K562 (cell line): ENCODE results near the gene ABI3BP. TPM values are rescaled to one million over a fixed set of nuclear protein-coding genes. Genes with fewer than 3 reads are reported as not detected.

ENCODE experiments used
- ATAC-seq: fragments of 200-7000 bp; cut with Tn5 transposase; 3 replicates; pipeline ENCODE4 v1.9.1; 2020; ENCODE audit warnings: moderate library complexity
- BruUV-seq: library from RNA; stranded (reverse); fragments of 400-500 nt; replicated peaks from 2 replicates; lab custom pipeline; 2021; lab: Mats Ljungman, UMichigan
- CTCF ChIA-PET: fragments of 300-600 bp; formaldehyde crosslinking; extraction: SDS; loops from one replicate; lab custom pipeline; 2021; ENCODE audit warnings: low intra/inter-chr PET ratio; lab: Yijun Ruan, JAX
- POLR2A ChIA-PET: fragments of 300-600, 350-650 bp; sonication (Branson Sonifier 250); formaldehyde crosslinking; extraction: SDS; loops from one replicate; lab custom pipeline; 2021; ENCODE audit warnings: antibody characterized with exemption, inconsistent platforms; lab: Yijun Ruan, JAX
- DNase-seq, 4 experiments: peaks; one replicate each; pipeline versions ENCODE4 v3.0.0 to v3.0.0-alpha.2; 2011 to 2018; ENCODE audit warnings: low spot score in 3 of 4, mixed read lengths in 3 of 4; ENCODE audit errors: extremely low read depth in 1 of 4
- FAIRE-seq: peaks from 2 replicates; lab custom pipeline; 2011; peaks lifted over from hg19 to GRCh38; lab: Jason Lieb, UNC
- H2AFZ ChIP-seq: 2 replicates; pipeline ENCODE4 v1.6.0; 2011; ENCODE audit warnings: low read depth, low read length, control low read depth, inconsistent platforms
- H3K27ac ChIP-seq: fragments of 200-600 bp; 3 replicates; pipeline ENCODE4 v1.8.0; 2011; ENCODE audit warnings: low read depth, mild to moderate bottlenecking, control low read depth, inconsistent platforms, low read length, moderate library complexity, mixed read lengths; ENCODE audit errors: extremely low read depth
- H3K27me3 ChIP-seq, 2 experiments: fragments of 300-600 bp in 1 of 2; 2 replicates in 1 of 2; 3 replicates in 1 of 2; pipeline versions ENCODE4 v1.6.0 to v1.8.0; 2011; ENCODE audit warnings: inconsistent platforms in 2 of 2, low read length in 2 of 2, mild to moderate bottlenecking in 1 of 2, mixed read lengths in 1 of 2, moderate library complexity in 1 of 2; ENCODE audit not compliant: control insufficient read depth in 2 of 2, insufficient read depth in 2 of 2
- H3K36me3 ChIP-seq: fragments of 300-600 bp; 3 replicates; pipeline ENCODE4 v1.8.0; 2011; ENCODE audit warnings: mild to moderate bottlenecking, low read length, inconsistent platforms; ENCODE audit not compliant: control insufficient read depth, insufficient read depth
- H3K4me1 ChIP-seq, 2 experiments: fragments of 200-600 bp in 1 of 2; replicated peaks in 1 of 2; 2 replicates in 1 of 2; 3 replicates in 1 of 2; pipeline versions ENCODE4 v1.5.1 to v1.8.0; 2011; ENCODE audit warnings: inconsistent platforms in 2 of 2, low read length in 2 of 2, mild to moderate bottlenecking in 1 of 2, mixed read lengths in 1 of 2, moderate library complexity in 1 of 2; ENCODE audit not compliant: control insufficient read depth in 2 of 2, insufficient read depth in 2 of 2
- H3K4me2 ChIP-seq: 2 replicates; pipeline ENCODE4 v1.6.1; 2011; ENCODE audit warnings: low read length, control low read depth, inconsistent platforms, mixed read lengths; ENCODE audit not compliant: insufficient read depth
- H3K4me3 ChIP-seq: fragments of 200-600 bp; sonication (generic), shearing (Covaris generic); 2 replicates; pipeline ENCODE4 v1.5.1; 2016; ENCODE audit warnings: control low read depth, inconsistent platforms
- H3K79me2 ChIP-seq: fragments of 200-600 bp; 3 replicates; pipeline ENCODE4 v1.8.0; 2011; ENCODE audit warnings: low read length, inconsistent platforms; ENCODE audit not compliant: control insufficient read depth, insufficient read depth
- H3K9ac ChIP-seq, 2 experiments: 2 replicates each; pipeline versions ENCODE4 v1.6.0 to v1.6.1; 2011; ENCODE audit warnings: low read depth in 2 of 2, low read length in 2 of 2, control low read depth in 1 of 2, inconsistent platforms in 1 of 2, mild to moderate bottlenecking in 1 of 2, mixed read lengths in 1 of 2; ENCODE audit not compliant: insufficient read depth in 1 of 2
- H3K9me1 ChIP-seq: one replicate; pipeline ENCODE4 v1.6.0; 2011; ENCODE audit warnings: inconsistent platforms, mild to moderate bottlenecking, low read length, moderate library complexity; ENCODE audit not compliant: control insufficient read depth, insufficient read depth
- H3K9me3 ChIP-seq: replicated peaks from 2 replicates; pipeline ENCODE4 v1.5.1; 2011; ENCODE audit warnings: low read depth, low read length, inconsistent platforms; ENCODE audit not compliant: control insufficient read depth, insufficient read depth
- H4K20me1 ChIP-seq: replicated peaks from 2 replicates; pipeline ENCODE4 v1.6.1; 2011; ENCODE audit warnings: low read length, inconsistent platforms, mixed read lengths; ENCODE audit not compliant: control insufficient read depth, insufficient read depth
- BDP1 ChIP-seq: IDR thresholded peaks from 3 replicates; pipeline ENCODE4 v1.6.1; 2011; ENCODE audit not compliant: insufficient read length, insufficient read depth
- EHMT2 ChIP-seq: fragments of 450-650 bp; IDR thresholded peaks from 2 replicates; pipeline ENCODE4 v1.6.1; 2018; ENCODE audit warnings: antibody characterized with exemption
- ERF ChIP-seq: fragments of 450-650 bp; formaldehyde crosslinking; IDR thresholded peaks from 2 replicates; pipeline ENCODE4 v1.4.0; 2020; ENCODE audit warnings: mild to moderate bottlenecking, mixed read lengths
- FOXM1 ChIP-seq, 2 experiments: fragments of 450-650 bp in 1 of 2; sonication (generic) in 1 of 2; formaldehyde crosslinking in 1 of 2; IDR thresholded peaks; 2 replicates each; pipeline versions ENCODE4 v1.6.1 to v1.9.0; 2017 to 2022; ENCODE audit warnings: low read depth in 2 of 2, mild to moderate bottlenecking in 2 of 2, missing genetic modification reagents in 1 of 2, moderate library complexity in 1 of 2
- FUS ChIP-seq: fragments of 200-400 bp; formaldehyde crosslinking; optimal IDR thresholded peaks from 2 replicates; pipeline ENCODE3; 2017; ENCODE audit warnings: low read depth, low read length
- KAT7 ChIP-seq: sonication (generic); formaldehyde crosslinking; IDR thresholded peaks from 2 replicates; pipeline ENCODE4 v1.8.0; 2022; ENCODE audit warnings: missing genetic modification reagents, mild to moderate bottlenecking, borderline replicate concordance
- KHSRP ChIP-seq: fragments of 450-650 bp; IDR thresholded peaks from 2 replicates; pipeline ENCODE4 v1.6.1; 2017
- MCM7 ChIP-seq, 2 experiments: fragments of 450-650 bp; IDR thresholded peaks; 2 replicates each; pipeline ENCODE4 v1.6.1; 2016 to 2018
- SMARCC2 ChIP-seq: fragments of 450-650 bp; IDR thresholded peaks from 2 replicates; pipeline ENCODE4 v1.6.1; 2017; ENCODE audit warnings: antibody characterized with exemption, moderate library complexity, mild to moderate bottlenecking, low read depth
- SPI1 ChIP-seq: IDR thresholded peaks from 2 replicates; pipeline ENCODE4 v1.6.1; 2011; ENCODE audit warnings: low read depth, low read length, control low read depth, borderline replicate concordance
- TGIF2 ChIP-seq: sonication (generic); formaldehyde crosslinking; IDR thresholded peaks from 2 replicates; pipeline ENCODE4 v1.8.1; 2022; ENCODE audit warnings: mild to moderate bottlenecking, missing genetic modification reagents, moderate library complexity
- ZNF140 ChIP-seq: fragments of 250-450 bp; sonication (Bioruptor Pico); IDR thresholded peaks from 2 replicates; pipeline ENCODE4 v1.8.0; 2021; ENCODE audit warnings: moderate library complexity, mild to moderate bottlenecking, inconsistent platforms
- ZNF23 ChIP-seq: fragments of 250-450 bp; sonication (Bioruptor Pico); IDR thresholded peaks from 2 replicates; pipeline ENCODE4 v1.4.0; 2020; ENCODE audit warnings: mild to moderate bottlenecking
- ZNF316 ChIP-seq: fragments of 450-650 bp; IDR thresholded peaks from 2 replicates; pipeline ENCODE4 v1.6.1; 2016
- WGBS: fragments of 100-300 bp; shearing (Covaris generic); methylation state at CpG from one replicate; pipeline ENCODE4 v1.1.6; 2016; ENCODE audit warnings: low coverage, mixed read lengths; ENCODE audit not compliant: insufficient coverage; ENCODE audit errors: missing lambda C conversion rate; 5-methylcytosine and 5-hydroxymethylcytosine counted together
- in situ Hi-C: fragments of 300-500 bp; cut with MboI; formaldehyde crosslinking; loops from 4 replicates; pipeline ENCODE4 v1.15.0; 2018; ENCODE audit warnings: inconsistent platforms, mixed read lengths
- intact Hi-C: fragments of 100-400 bp; cut with micrococcal nuclease; formaldehyde crosslinking; loops from 2 replicates; pipeline ENCODE4 v1.14.2; 2022
- polyA plus RNA-seq, 8 experiments: library from polyadenylated mRNA; depleted of rRNA in 4 of 8; stranded (reverse) in 5 of 8; unstranded in 3 of 8; fragments of >200 nt; fragmentation: Nextera tagmentation in 2 of 8; fragmentation: Illumina TruSeq in 1 of 8; extraction: Ambion mirVana in 2 of 8; extraction: Trizol in 1 of 8; gene quantifications; 2 replicates each; pipeline versions ENCODE4 v1.2.1 to v1.2.3, GENCODE V29; 2011 to 2014; ENCODE audit warnings: inconsistent platforms in 1 of 8, missing spikeins in 1 of 8
- total RNA-seq, 7 experiments: library from RNA; depleted of rRNA in 6 of 7; stranded (reverse); fragments of >200 nt in 6 of 7; fragmentation: Illumina TruSeq in 2 of 7; extraction: Trizol in 2 of 7; gene quantifications; 2 replicates each; pipeline versions ENCODE4 v1.2.1 to v1.2.3, GENCODE V29; 2011 to 2021; ENCODE audit warnings: low replicate concordance in 1 of 7
- TF ChIP-seq, protein P1 (sequence below): sonication (generic); formaldehyde crosslinking; IDR thresholded peaks from 2 replicates; pipeline ENCODE4 v1.5.0; 2020; ENCODE audit warnings: missing genetic modification reagents
- TF ChIP-seq, protein P2 (sequence below): sonication (generic); formaldehyde crosslinking; IDR thresholded peaks from 2 replicates; pipeline ENCODE4 v1.4.0; 2020; ENCODE audit warnings: mild to moderate bottlenecking, missing genetic modification reagents

ABI3BP gene
- total and polyA plus RNA-seq, 9 of the 15 experiments (the other 6 are each of a cell fraction or from before 2014, with no cell fraction given): 0.01 to 0.24 (median 0.06) TPM; not detected in 5

DNA sequence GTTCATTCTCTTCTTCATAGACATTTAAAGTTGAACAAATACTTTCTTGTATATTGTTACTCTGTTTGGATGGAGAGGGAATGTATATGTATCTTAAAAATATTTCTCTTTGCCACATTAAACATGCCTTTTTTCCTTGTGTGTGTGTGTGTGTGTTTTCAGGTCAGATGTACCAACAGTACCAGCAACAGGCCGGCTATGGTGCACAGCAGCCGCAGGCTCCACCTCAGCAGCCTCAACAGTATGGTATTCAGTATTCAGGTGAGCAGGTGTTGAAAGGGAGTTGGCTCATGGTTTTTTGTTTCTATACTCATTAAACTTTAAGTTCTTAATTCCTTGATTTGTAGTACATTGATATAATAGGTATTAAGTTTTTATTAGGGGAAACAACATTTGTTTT, 248.6 kb downstream of the ABI3BP start:
- 100% methylated on average over 2 of the region's 2 CpGs for WGBS
- POLR2A ChIA-PET: no interaction called here
- CTCF ChIA-PET: no interaction called here
- no TSS peak for BruUV-seq
- H3K36me3 ChIP-seq: peaks cover 93% of the 10 kb centered on the region
- ATAC-seq (no peak), FAIRE-seq (no peak), DNase-seq (no peak)
- no peaks in the 10 kb centered on the region for H3K9me1 ChIP-seq
- H3K4me1 ChIP-seq: peaks cover 0 to 10% of the 10 kb centered on the region in 2 experiments; a peak in 3 of 5 replicates
- no peaks in the 10 kb centered on the region for H4K20me1 ChIP-seq
- in situ Hi-C loops: no loop called here
- H3K9ac ChIP-seq: no peak overlapping the region
- H3K27ac ChIP-seq: no peak overlapping the region
- peaks cover 4% of the 10 kb centered on the region; the same call in 2 of the 3 replicates for H3K79me2 ChIP-seq
- H3K4me2 ChIP-seq: no peak overlapping the region
- H3K27me3 ChIP-seq: no peaks in the 10 kb centered on the region
- H3K4me3 ChIP-seq: no peak overlapping the region
- no peak for TF ChIP-seq ZNF140
- no peak for TF ChIP-seq ZNF316
- TF ChIP-seq, protein P1, sequence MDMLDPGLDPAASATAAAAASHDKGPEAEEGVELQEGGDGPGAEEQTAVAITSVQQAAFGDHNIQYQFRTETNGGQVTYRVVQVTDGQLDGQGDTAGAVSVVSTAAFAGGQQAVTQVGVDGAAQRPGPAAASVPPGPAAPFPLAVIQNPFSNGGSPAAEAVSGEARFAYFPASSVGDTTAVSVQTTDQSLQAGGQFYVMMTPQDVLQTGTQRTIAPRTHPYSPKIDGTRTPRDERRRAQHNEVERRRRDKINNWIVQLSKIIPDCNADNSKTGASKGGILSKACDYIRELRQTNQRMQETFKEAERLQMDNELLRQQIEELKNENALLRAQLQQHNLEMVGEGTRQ (CRISPR knock-in tag): no peak
- TF ChIP-seq, protein P2, sequence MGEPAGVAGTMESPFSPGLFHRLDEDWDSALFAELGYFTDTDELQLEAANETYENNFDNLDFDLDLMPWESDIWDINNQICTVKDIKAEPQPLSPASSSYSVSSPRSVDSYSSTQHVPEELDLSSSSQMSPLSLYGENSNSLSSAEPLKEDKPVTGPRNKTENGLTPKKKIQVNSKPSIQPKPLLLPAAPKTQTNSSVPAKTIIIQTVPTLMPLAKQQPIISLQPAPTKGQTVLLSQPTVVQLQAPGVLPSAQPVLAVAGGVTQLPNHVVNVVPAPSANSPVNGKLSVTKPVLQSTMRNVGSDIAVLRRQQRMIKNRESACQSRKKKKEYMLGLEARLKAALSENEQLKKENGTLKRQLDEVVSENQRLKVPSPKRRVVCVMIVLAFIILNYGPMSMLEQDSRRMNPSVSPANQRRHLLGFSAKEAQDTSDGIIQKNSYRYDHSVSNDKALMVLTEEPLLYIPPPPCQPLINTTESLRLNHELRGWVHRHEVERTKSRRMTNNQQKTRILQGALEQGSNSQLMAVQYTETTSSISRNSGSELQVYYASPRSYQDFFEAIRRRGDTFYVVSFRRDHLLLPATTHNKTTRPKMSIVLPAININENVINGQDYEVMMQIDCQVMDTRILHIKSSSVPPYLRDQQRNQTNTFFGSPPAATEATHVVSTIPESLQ (CRISPR knock-in tag): no peak
- TF ChIP-seq MCM7 (IDR thresholded peaks at IDR 0.05): no peak
- TF ChIP-seq SMARCC2: no peak
- TF ChIP-seq TGIF2 (CRISPR knock-in tag): no peak
- TF ChIP-seq FOXM1 (IDR thresholded peaks at IDR 0.05; ENCODE audit: low read depth): no peak
- TF ChIP-seq FOXM1 (CRISPR knock-in tag; IDR thresholded peaks at IDR 0.05; ENCODE audit: low read depth): no peak
- no peak for TF ChIP-seq ZNF23
- TF ChIP-seq KHSRP: no peak
- TF ChIP-seq EHMT2: no peak
- no peak for TF ChIP-seq SPI1
- no peak for TF ChIP-seq KAT7 (CRISPR knock-in tag)
- no peak for TF ChIP-seq FUS
- TF ChIP-seq ERF (CRISPR knock-in tag): no peak
- TF ChIP-seq BDP1: no peak
- TF ChIP-seq, all 486 proteins: peak for 0
- intact Hi-C loops: no loop called here
- H3K9me3 ChIP-seq: no peaks in the 10 kb centered on the region
- no peak overlapping the region for H2AFZ ChIP-seq
